HepG2 (cell line): ENCODE results near the gene ALDH16A1. TPM values are rescaled to one million over a fixed set of nuclear protein-coding genes. Genes with fewer than 3 reads are reported as not detected.
A peak's percentile ranks its signal among the peaks of the same experiment; 100 is the strongest.

Experiments used
- AGO2 ChIP-seq: fragments of 200-400 bp; formaldehyde crosslinking; optimal IDR thresholded peaks from 2 replicates; pipeline ENCODE3; 2017; ENCODE audit warnings: mild to moderate bottlenecking, low read depth, low read length, moderate library complexity
- ATRX ChIP-seq: sonication (generic); formaldehyde crosslinking; IDR thresholded peaks from 2 replicates; pipeline ENCODE4 v1.4.0; 2020; ENCODE audit warnings: missing genetic modification reagents, borderline replicate concordance
- BHLHE40 ChIP-seq: IDR thresholded peaks from 2 replicates; pipeline ENCODE4 v1.6.1; 2011; ENCODE audit warnings: low read length, improper control_type of control experiment
- CREB1 ChIP-seq, 2 experiments: fragments of 450-650 bp in 1 of 2; IDR thresholded peaks; 2 replicates each; pipeline ENCODE4 v1.6.1; 2016 to 2017; ENCODE audit warnings: control low read depth in 1 of 2, mild to moderate bottlenecking in 1 of 2, missing compliant biosample characterization in 1 of 2, missing genetic modification characterization in 1 of 2
- EHMT2 ChIP-seq: fragments of 200-600 bp; sonication (generic); IDR thresholded peaks from 2 replicates; pipeline ENCODE4 v1.7.0; 2017; ENCODE audit warnings: antibody characterized with exemption, low read depth, low read length, borderline replicate concordance
- KLF9 ChIP-seq: IDR thresholded peaks from 2 replicates; pipeline ENCODE4 v1.6.1; 2016; ENCODE audit warnings: low read depth
- MBNL3 ChIP-seq: fragments of 250-450 bp; sonication (Bioruptor Pico); conservative IDR thresholded peaks from 2 replicates; pipeline ENCODE4 v1.8.0; 2022; ENCODE audit warnings: mild to moderate bottlenecking, inconsistent platforms
- PITX1 ChIP-seq: sonication (generic); formaldehyde crosslinking; IDR thresholded peaks from 2 replicates; pipeline ENCODE4 v1.5.1; 2020; ENCODE audit warnings: mild to moderate bottlenecking, missing genetic modification reagents
- SATB2 ChIP-seq: sonication (generic); formaldehyde crosslinking; IDR thresholded peaks from 2 replicates; pipeline ENCODE4 v1.5.0; 2020; ENCODE audit warnings: missing genetic modification reagents
- SYNCRIP ChIP-seq: fragments of 200-400 bp; formaldehyde crosslinking; IDR thresholded peaks from 2 replicates; pipeline ENCODE4 v1.6.1; 2018; ENCODE audit warnings: mild to moderate bottlenecking, low read depth, low read length; ENCODE audit not compliant: insufficient read depth
- U2AF2 ChIP-seq: fragments of 200-400 bp; formaldehyde crosslinking; IDR thresholded peaks from 2 replicates; pipeline ENCODE4 v1.6.1; 2017; ENCODE audit warnings: low read depth, mild to moderate bottlenecking, low read length
- ZFX ChIP-seq: sonication (generic); formaldehyde crosslinking; IDR thresholded peaks from 2 replicates; pipeline ENCODE4 v1.4.0; 2020; ENCODE audit warnings: mild to moderate bottlenecking, low read depth, missing genetic modification reagents, moderate library complexity
- ZNF17 ChIP-seq: sonication (generic); formaldehyde crosslinking; IDR thresholded peaks from 2 replicates; pipeline ENCODE4 v1.5.0; 2020; ENCODE audit warnings: mild to moderate bottlenecking, missing genetic modification reagents
- ZNF292 ChIP-seq: sonication (generic); formaldehyde crosslinking; IDR thresholded peaks from 2 replicates; pipeline ENCODE4 v1.8.1; 2022; ENCODE audit warnings: mild to moderate bottlenecking, low read depth, missing genetic modification reagents, borderline replicate concordance
- ZNF333 ChIP-seq: sonication (generic); formaldehyde crosslinking; IDR thresholded peaks from 2 replicates; pipeline ENCODE4 v1.4.0; 2020; ENCODE audit warnings: mild to moderate bottlenecking, missing genetic modification reagents, borderline replicate concordance
- ZNF446 ChIP-seq: sonication (generic); formaldehyde crosslinking; IDR thresholded peaks from 2 replicates; pipeline ENCODE4 v1.5.0; 2020; ENCODE audit warnings: mild to moderate bottlenecking, missing genetic modification reagents
- ZNF570 ChIP-seq: sonication (generic); formaldehyde crosslinking; IDR thresholded peaks from 2 replicates; pipeline ENCODE4 v1.4.0; 2020; ENCODE audit warnings: mild to moderate bottlenecking, missing genetic modification reagents, borderline replicate concordance
- ZNF879 ChIP-seq: sonication (generic); formaldehyde crosslinking; IDR thresholded peaks from 2 replicates; pipeline ENCODE4 v1.8.1; 2023; ENCODE audit warnings: missing genetic modification reagents
- polyA plus RNA-seq, 8 experiments: library from polyadenylated mRNA; depleted of rRNA in 3 of 8; stranded (reverse) in 7 of 8; unstranded in 1 of 8; fragments of >200 nt; fragmentation: Illumina TruSeq in 4 of 8; extraction: Trizol in 4 of 8; gene quantifications; 2 replicates each; pipeline versions ENCODE4 v1.2.1 to v1.2.3, GENCODE V29; 2011 to 2016; ENCODE audit warnings: low read depth in 4 of 8, missing spikeins in 1 of 8, mixed read lengths in 1 of 8; ENCODE audit not compliant: insufficient read depth in 1 of 8
- total RNA-seq, 5 experiments: library from RNA; depleted of rRNA; stranded (reverse); fragments of >200 nt; fragmentation: Illumina TruSeq; extraction: Trizol; gene quantifications; 2 replicates each; pipeline ENCODE4 v1.2.3, GENCODE V29; 2016; ENCODE audit warnings: low read depth in 1 of 5
- TF ChIP-seq, protein P1 (sequence below), 2 experiments: sonication (generic) in 1 of 2; formaldehyde crosslinking in 1 of 2; IDR thresholded peaks; 2 replicates each; pipeline versions ENCODE4 v1.4.0 to v1.6.1; 2016 to 2020; ENCODE audit warnings: borderline replicate concordance in 1 of 2, low read depth in 1 of 2, mild to moderate bottlenecking in 1 of 2, missing genetic modification reagents in 1 of 2
- TF ChIP-seq, protein P2 (sequence below): sonication (generic); formaldehyde crosslinking; IDR thresholded peaks from 2 replicates; pipeline ENCODE4 v1.5.1; 2020; ENCODE audit warnings: missing genetic modification reagents, mild to moderate bottlenecking, borderline replicate concordance
- TF ChIP-seq, protein P3 (sequence below): conservative IDR thresholded peaks from 2 replicates; pipeline ENCODE4 v1.6.1; 2018; ENCODE audit warnings: missing genetic modification reagents

The ALDH16A1 gene
- total and polyA plus RNA-seq, 2 of the 13 experiments (the other 11 are each of a cell fraction or from before 2014, with no cell fraction given): 8.4 to 34.9 TPM

DNA sequence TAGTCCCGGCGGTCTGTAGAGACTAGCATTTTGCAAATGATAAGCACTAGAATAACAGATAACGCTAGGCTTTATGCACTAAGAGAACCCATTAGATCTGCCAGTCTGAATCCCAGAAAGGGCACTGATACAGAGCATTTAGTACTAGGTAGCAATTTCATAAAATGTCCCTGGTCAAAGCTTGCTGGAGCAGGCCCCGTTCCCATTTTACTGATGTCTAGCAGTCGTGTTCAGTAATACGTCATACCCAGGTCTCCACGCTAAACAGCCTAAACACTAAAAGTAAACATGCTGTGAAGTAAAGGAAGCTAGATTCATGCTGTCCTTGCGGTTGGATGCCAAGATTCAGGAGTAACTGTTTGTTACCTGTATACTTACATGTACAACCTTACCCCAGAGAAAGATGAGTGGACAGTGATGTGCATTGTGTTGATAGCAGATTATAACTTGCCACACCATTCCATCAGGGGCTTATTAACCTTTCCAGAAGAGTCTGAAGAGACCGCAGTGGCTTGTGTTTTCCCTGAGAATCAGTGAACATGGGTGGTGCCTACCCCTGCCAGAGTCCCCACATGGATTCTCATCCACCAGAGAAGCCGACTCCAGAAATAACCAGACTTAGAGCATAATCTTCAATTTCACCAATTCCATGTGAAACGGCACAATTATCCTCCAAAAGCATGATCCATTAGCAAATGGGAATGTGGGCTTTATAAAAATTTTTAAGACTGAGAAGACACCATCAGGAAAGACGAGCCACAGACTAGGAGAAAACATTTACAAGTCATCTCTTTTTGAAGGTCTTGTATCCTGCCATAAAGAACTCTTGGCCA lies 39.8 kb downstream of the ALDH16A1 start (continued):
- TF ChIP-seq, protein P1, sequence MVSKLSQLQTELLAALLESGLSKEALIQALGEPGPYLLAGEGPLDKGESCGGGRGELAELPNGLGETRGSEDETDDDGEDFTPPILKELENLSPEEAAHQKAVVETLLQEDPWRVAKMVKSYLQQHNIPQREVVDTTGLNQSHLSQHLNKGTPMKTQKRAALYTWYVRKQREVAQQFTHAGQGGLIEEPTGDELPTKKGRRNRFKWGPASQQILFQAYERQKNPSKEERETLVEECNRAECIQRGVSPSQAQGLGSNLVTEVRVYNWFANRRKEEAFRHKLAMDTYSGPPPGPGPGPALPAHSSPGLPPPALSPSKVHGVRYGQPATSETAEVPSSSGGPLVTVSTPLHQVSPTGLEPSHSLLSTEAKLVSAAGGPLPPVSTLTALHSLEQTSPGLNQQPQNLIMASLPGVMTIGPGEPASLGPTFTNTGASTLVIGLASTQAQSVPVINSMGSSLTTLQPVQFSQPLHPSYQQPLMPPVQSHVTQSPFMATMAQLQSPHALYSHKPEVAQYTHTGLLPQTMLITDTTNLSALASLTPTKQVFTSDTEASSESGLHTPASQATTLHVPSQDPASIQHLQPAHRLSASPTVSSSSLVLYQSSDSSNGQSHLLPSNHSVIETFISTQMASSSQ (IDR thresholded peaks at IDR 0.05; ENCODE audit: low read depth): no peak
- TF ChIP-seq, protein P1 (CRISPR knock-in tag; IDR thresholded peaks at IDR 0.05; ENCODE audit: borderline replicate concordance): no peak
- TF ChIP-seq ZNF333: no peak
- TF ChIP-seq ZNF879 (CRISPR knock-in tag): no peak
- TF ChIP-seq SATB2 (CRISPR knock-in tag): no peak
- TF ChIP-seq, protein P2, sequence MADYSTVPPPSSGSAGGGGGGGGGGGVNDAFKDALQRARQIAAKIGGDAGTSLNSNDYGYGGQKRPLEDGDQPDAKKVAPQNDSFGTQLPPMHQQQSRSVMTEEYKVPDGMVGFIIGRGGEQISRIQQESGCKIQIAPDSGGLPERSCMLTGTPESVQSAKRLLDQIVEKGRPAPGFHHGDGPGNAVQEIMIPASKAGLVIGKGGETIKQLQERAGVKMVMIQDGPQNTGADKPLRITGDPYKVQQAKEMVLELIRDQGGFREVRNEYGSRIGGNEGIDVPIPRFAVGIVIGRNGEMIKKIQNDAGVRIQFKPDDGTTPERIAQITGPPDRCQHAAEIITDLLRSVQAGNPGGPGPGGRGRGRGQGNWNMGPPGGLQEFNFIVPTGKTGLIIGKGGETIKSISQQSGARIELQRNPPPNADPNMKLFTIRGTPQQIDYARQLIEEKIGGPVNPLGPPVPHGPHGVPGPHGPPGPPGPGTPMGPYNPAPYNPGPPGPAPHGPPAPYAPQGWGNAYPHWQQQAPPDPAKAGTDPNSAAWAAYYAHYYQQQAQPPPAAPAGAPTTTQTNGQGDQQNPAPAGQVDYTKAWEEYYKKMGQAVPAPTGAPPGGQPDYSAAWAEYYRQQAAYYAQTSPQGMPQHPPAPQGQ (CRISPR knock-in tag): no peak
- no peak for TF ChIP-seq ZNF570 (CRISPR knock-in tag)
- TF ChIP-seq U2AF2: no peak
- TF ChIP-seq, protein P3, sequence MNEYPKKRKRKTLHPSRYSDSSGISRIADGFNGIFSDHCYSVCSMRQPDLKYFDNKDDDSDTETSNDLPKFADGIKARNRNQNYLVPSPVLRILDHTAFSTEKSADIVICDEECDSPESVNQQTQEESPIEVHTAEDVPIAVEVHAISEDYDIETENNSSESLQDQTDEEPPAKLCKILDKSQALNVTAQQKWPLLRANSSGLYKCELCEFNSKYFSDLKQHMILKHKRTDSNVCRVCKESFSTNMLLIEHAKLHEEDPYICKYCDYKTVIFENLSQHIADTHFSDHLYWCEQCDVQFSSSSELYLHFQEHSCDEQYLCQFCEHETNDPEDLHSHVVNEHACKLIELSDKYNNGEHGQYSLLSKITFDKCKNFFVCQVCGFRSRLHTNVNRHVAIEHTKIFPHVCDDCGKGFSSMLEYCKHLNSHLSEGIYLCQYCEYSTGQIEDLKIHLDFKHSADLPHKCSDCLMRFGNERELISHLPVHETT (CRISPR knock-in tag): no peak
- TF ChIP-seq PITX1 (CRISPR knock-in tag): no peak
- TF ChIP-seq KLF9 (CRISPR knock-in tag): no peak
- TF ChIP-seq ZNF446 (CRISPR knock-in tag): no peak
- no peak for TF ChIP-seq EHMT2
- TF ChIP-seq ZNF17 (CRISPR knock-in tag): no peak
- no peak for TF ChIP-seq BHLHE40
- no peak for TF ChIP-seq SYNCRIP
- TF ChIP-seq ZNF292: no peak
- TF ChIP-seq ZFX (CRISPR knock-in tag): no peak
- no peak for TF ChIP-seq MBNL3
- peak; percentile 79 for TF ChIP-seq AGO2
- TF ChIP-seq ATRX (CRISPR knock-in tag): no peak
- TF ChIP-seq CREB1 (IDR thresholded peaks at IDR 0.05): no peak
- TF ChIP-seq CREB1 (CRISPR knock-in tag; IDR thresholded peaks at IDR 0.05): no peak
